SU-DHL-6 (cell line): ENCODE results near the gene MUC20.

ENCODE experiments used
- EZH2phosphoT487 ChIP-seq: fragments of 200-600 bp; sonication (generic), shearing (Covaris generic); conservative IDR thresholded peaks from 2 replicates; pipeline ENCODE4 v1.6.1; 2018; ENCODE audit warnings: mild to moderate bottlenecking, antibody characterized with exemption, low read length, moderate library complexity, mixed read lengths
- TF ChIP-seq, protein P1 (sequence below): fragments of 200-600 bp; sonication (generic); IDR thresholded peaks from one replicate; pipeline ENCODE4 v1.5.1; 2017; ENCODE audit warnings: antibody characterized with exemption, mild to moderate bottlenecking, low read length, moderate library complexity; ENCODE audit not compliant: insufficient read depth, poor library complexity, severe bottlenecking

- TF ChIP-seq, protein P1, sequence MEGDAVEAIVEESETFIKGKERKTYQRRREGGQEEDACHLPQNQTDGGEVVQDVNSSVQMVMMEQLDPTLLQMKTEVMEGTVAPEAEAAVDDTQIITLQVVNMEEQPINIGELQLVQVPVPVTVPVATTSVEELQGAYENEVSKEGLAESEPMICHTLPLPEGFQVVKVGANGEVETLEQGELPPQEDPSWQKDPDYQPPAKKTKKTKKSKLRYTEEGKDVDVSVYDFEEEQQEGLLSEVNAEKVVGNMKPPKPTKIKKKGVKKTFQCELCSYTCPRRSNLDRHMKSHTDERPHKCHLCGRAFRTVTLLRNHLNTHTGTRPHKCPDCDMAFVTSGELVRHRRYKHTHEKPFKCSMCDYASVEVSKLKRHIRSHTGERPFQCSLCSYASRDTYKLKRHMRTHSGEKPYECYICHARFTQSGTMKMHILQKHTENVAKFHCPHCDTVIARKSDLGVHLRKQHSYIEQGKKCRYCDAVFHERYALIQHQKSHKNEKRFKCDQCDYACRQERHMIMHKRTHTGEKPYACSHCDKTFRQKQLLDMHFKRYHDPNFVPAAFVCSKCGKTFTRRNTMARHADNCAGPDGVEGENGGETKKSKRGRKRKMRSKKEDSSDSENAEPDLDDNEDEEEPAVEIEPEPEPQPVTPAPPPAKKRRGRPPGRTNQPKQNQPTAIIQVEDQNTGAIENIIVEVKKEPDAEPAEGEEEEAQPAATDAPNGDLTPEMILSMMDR = no peak
- TF ChIP-seq EZH2phosphoT487 = no peak
Measured at GRCh38 chr3:195727606-195728195, 6.9 kb downstream of the MUC20 start.
